Astrocyte (in vitro differentiated cells and primary cell): ENCODE measurements around the gene ZCCHC2.

Experiments
- EZH2 ChIP-seq: IDR thresholded peaks from 2 replicates; pipeline ENCODE4 v1.6.1; 2012; ENCODE audit warnings: mild to moderate bottlenecking, low read length, inconsistent platforms; ENCODE audit not compliant: insufficient read depth
- TF ChIP-seq, protein P1 (sequence below): IDR thresholded peaks from 2 replicates; pipeline ENCODE4 v1.5.1; 2011; ENCODE audit warnings: low read depth, mild to moderate bottlenecking, inconsistent platforms, low read length, moderate library complexity; ENCODE audit not compliant: insufficient read depth

DNA sequence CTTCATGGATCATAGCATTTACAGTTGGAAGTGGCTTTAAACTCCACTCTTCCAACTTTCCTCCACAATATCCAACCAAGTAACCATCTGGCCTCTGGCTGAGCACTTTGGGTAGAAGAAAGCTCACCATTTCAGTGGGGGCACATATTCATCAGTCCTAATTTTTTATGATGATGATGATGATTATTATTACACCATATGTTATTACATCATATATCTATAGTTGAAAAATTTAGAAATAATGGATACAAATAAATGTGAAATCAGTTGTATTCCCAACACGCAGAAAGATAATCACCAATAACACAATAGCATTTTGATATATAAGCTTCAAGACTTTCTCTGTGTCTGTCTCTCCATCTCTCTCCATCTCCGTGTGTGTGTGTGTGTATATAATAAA lies 26.6 kb upstream of the ZCCHC2 start:
- TF ChIP-seq, protein P1, sequence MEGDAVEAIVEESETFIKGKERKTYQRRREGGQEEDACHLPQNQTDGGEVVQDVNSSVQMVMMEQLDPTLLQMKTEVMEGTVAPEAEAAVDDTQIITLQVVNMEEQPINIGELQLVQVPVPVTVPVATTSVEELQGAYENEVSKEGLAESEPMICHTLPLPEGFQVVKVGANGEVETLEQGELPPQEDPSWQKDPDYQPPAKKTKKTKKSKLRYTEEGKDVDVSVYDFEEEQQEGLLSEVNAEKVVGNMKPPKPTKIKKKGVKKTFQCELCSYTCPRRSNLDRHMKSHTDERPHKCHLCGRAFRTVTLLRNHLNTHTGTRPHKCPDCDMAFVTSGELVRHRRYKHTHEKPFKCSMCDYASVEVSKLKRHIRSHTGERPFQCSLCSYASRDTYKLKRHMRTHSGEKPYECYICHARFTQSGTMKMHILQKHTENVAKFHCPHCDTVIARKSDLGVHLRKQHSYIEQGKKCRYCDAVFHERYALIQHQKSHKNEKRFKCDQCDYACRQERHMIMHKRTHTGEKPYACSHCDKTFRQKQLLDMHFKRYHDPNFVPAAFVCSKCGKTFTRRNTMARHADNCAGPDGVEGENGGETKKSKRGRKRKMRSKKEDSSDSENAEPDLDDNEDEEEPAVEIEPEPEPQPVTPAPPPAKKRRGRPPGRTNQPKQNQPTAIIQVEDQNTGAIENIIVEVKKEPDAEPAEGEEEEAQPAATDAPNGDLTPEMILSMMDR = no peak
- TF ChIP-seq EZH2 = no peak
